Activated T-cell treated with anti-CD3 and anti-CD28 coated beads for 1 hour (primary cell): ENCODE measurements around the gene UGT1A5.

ENCODE experiments used
- DNase-seq: peaks from one replicate; pipeline ENCODE4 v3.0.0-alpha.2; 2020; ENCODE audit warnings: low read depth

UGT1A5 gene

GRCh38 chr2:233712611-233713261 lies at the start of gene UGT1A5:
UGT1A5 (plus strand) TSS chr2:233712907; CDS start chr2:233712992, 85 bp downstream.
- no peak for DNase-seq

- no peak for DNase-seq
Observed at GRCh38 chr2:233663911-233664310, 48.8 kb upstream of the UGT1A5 start.

GRCh38 chr2:233668605-233669260 lies 44.0 kb upstream of the UGT1A5 start:
- DNase-seq: no peak

- DNase-seq: no peak
Observed at GRCh38 chr2:233671290-233672161, 41.2 kb upstream of the UGT1A5 start, which contains the start of gene UGT1A9. UGT1A9 (plus strand) TSS chr2:233671898; CDS start chr2:233671935, 37 bp downstream.

DNA sequence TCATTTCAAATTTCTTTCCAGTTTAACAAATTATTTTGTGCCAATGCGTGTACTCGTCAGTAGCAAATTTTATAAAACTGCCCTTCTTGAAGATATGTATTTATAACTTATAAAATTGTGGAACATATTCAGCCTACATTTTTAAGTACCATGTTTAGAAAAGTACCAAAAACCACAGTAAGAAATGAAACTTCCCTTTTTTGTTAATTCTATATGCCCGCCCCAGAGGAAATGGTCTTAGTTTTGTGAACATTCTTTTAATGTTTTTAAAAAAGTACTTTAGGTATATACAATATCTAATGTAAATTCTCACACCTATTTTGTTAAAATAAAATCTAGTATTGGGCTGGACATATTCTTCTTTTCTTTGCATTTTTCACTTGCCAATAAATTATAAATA lies 39.8 kb upstream of the UGT1A5 start:
- DNase-seq: no peak

DNA sequence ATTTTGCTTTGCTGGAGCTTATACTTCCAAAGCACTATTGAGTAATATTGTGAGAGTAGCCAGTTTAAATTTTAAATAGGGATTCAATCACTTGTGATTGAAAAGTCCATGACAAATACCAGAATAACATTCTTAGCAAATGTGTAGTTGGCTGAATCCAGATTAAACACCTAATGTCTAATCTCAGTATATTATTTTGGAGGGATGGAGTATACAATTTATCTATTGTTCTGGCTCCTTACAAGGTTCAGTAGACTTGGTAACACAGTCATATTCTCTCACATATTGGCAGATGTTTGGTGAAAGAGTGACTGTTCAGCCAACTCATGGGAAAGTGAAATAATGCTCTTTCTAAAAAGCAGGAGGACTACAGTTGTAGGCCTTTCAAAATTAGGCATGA lies 38.8 kb upstream of the UGT1A5 start:
- DNase-seq: no peak

- DNase-seq: no peak
Observed at GRCh38 chr2:233674314-233674713, 38.4 kb upstream of the UGT1A5 start.

GRCh38 chr2:233674995-233675394 lies 37.7 kb upstream of the UGT1A5 start:
- no peak for DNase-seq

DNA sequence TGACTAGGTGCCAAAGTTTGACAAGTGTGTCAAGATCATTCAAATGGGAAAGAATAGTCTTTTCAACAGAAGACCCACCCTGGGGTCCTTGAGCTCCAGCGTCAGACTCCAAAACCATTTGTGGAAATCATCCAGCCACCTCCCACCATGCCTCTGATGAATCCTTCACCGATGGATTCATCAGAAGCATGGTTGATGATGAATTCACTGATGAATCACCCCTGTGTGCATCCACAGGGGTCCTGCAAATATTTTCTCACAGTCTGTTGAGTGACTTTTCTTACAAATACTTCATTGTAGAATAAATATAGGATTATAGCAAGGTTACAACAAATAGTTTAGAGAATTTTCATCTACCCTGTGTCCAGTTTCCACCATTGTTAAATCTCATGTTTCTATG lies 36.7 kb upstream of the UGT1A5 start:
- no peak for DNase-seq

GRCh38 chr2:233679196-233679595 lies 33.5 kb upstream of the UGT1A5 start:
- DNase-seq: no peak

DNA sequence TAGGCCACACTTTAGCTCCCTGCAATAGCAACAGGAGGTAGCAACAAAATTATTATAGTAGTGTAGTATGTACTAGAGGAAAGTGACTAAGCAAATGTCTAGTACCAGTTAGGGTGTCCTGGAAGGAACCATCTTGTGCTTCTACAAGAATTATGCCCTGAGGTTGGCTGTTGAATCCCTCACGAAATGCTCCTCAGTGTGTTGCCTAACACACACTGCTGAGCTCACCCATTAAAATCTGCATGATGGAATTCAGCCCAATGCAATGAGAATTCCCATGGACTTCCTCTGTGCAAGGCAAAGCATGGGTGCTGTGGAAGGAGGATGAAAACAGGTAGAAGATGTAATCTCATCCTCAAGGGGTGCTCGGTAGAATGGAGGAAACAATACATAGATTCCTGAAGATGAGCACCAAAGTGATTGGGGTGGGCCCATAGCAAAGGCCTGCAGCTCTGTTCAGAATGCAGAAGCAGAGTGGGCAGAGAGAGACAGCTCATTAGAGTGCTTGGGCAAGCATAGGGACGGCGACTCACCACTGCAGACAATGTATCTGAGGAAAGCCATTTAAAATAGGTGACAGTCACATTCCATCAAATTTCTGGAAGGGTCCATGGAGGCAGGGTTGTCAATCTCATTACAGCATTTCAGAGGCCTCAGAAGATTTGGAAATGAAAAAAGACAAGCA lies 32.2 kb upstream of the UGT1A5 start:
- DNase-seq: no peak

GRCh38 chr2:233681521-233682099 lies 31.1 kb upstream of the UGT1A5 start, which contains the start of gene UGT1A7:
UGT1A7 (plus strand) TSS chr2:233681901; CDS start chr2:233681938, 37 bp downstream.
- no peak for DNase-seq

DNA sequence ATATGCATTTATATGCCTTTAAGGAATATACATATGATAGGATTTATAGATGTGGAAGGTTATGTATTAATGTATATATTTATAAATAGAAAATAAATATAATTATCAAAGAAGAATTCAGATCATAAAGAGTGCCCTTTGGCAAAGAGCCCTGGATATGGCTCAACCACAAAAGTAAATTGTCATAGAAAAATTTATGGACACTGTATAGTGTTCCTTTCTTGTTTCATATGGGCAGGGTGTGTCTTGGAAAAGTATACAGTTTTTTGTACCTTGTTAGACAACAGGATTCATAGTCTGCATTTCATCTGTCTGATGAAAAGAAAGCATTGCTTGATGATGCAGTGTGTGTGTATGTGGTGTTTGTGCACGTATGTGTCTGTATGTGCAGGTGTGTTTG lies 28.1 kb upstream of the UGT1A5 start:
- no peak for DNase-seq

- DNase-seq: no peak
Observed at GRCh38 chr2:233686928-233687327, 25.8 kb upstream of the UGT1A5 start.

DNA sequence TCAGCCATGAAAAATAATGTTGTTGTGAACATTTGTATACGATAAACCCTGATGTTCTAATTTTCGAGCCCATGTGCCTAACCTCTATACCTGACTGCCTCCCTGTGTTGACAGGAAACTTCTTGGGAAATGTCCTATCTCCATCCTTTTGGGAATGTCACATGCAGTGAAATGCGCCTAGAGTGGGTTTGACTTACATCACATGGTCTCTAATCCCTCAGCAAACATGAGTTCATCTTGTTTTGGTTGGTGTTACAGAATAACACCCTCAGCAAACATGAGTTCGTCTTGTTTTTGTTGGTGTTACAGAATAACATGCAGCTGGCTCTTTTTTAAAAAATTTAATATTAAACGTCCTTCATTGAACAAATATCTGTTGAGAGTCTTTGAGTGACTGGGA lies 24.4 kb upstream of the UGT1A5 start:
- no peak for DNase-seq

DNA sequence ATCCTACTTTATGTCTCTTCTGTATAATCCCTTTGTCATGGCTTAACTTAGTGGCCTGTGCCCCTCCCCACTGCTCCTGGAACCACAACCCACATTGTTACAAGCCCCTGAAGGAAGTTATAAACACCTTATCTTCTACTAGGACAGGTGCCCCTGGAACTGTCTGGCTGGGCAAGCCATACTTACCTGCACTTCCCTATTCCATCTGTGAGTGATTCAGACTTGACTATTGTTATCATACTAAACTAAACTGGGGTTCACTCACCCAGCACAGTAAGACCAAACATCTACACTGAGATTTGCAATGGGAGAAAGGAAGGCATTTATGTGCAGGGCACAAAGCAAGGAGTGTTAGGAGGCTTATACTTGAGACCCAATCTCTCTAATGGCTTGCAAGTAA lies 23.7 kb upstream of the UGT1A5 start:
- DNase-seq: no peak

DNA sequence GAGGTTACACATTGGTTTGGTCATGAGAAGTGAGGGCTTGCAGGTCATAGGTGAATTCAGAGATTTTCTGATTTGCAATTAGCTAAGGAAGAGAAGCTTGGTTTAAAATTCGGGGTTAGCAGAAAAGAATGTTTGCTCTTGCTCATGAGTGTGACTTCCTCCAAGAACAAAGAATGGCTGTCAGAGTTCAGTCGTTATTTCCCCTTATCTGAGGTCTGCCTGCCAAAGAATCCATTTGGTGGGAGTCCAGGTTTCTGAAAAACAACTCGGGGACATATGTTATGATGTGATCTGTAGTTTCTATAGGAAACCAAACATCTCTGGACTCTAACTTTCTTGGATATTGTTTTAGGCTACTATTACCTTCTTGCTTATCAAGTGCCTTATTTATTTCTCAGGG lies 23.2 kb upstream of the UGT1A5 start:
- DNase-seq: no peak

DNA sequence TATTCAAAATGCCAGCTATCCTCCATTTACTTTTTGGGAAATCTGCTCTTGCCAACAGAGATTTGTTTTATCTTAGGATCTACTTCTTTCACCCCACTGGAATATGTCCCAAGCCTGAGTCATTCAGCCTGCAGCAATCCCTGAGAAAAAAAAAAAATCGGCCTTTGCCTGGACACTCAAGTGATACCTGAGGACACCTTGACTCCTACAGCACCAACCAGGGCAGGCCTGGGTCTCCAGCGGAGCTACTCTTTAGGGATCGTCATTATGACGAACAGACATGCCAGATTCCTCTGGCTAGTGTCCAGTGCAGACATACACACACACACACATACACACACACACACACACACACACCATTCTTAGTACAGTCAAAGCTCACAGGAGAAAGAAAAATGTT lies 22.3 kb upstream of the UGT1A5 start:
- DNase-seq: no peak

GRCh38 chr2:233691443-233692433 lies 21.0 kb upstream of the UGT1A5 start:
- DNase-seq: no peak

DNA sequence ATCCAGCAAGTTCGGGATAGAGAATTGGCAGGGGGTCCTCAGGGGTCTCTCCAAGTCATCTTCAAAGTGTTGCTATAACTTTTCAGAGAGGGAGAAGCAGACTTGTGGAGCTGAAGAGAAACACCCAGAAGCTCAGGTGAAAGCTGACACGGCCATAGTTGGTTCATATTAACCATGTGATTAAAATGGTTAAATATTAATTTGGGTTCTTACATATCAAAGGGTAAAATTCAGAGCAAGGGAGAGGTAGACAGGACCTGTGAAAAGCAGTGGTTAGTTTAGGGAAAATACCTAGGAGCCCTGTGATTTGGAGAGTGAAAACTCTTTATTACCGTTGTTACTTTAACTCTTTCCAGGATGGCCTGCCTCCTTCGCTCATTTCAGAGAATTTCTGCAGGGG lies 20.1 kb upstream of the UGT1A5 start, which contains the start of gene UGT1A6:
UGT1A6 (plus strand) TSS at position 243 of the 400 bp plus-strand sequence; CDS start at position 358, 115 bp downstream.
- DNase-seq: no peak
